GM19467 (cell line): ENCODE measurements around the gene EDEM1.
"Not testable (repeated sequence)": the region's sequence is repeated elsewhere in the genome, so short reads cannot be mapped to it uniquely, and the experiment has no call there.

Source experiments
- ATAC-seq: cut with Tn5 transposase; IDR thresholded peaks from one replicate; pipeline ENCODE4 v1.9.1; 2021; ENCODE audit warnings: mild to moderate bottlenecking, moderate library complexity; ENCODE audit not compliant: unreplicated experiment

The EDEM1 gene

DNA sequence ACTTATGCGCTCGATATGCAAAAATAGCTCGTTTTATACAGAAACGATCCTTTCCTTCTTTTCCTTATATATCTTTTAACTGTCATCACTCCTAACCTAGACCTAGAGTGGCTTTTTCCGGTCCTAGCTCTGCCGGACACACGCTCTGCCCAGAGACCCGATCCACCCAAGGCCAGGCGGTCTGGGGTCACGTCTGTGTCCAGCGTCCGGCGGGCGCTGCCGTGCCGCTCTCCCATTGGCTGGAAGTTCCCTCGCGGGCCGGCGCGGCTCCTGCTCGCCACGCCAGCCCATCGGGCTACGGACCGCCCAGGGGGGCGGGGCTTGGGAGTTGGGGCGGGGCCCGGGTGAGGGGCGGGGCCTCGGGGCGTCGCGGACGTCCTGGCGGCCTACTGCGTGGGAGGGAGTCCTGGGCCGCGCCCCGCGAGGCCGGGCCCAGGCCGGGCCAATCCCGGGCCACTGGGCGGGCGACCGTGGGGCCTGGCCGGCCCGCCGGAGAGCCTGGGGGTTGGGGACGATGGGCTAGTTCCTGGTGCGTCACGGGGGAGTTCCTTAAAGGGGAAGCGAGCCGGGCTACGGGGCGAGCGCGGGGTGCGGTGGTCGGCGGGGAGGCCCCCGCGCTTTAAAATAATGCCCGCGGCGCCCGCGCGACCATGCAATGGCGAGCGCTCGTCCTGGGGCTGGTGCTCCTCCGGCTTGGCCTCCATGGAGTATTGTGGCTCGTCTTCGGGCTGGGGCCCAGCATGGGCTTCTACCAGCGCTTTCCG lies at the start of gene EDEM1:
Gene EDEM1, plus strand, starts transcription at position 552 of the 764 bp plus-strand sequence. Its CDS starts 99 bp downstream, at position 651.
- ATAC-seq = peak; percentile 84

DNA sequence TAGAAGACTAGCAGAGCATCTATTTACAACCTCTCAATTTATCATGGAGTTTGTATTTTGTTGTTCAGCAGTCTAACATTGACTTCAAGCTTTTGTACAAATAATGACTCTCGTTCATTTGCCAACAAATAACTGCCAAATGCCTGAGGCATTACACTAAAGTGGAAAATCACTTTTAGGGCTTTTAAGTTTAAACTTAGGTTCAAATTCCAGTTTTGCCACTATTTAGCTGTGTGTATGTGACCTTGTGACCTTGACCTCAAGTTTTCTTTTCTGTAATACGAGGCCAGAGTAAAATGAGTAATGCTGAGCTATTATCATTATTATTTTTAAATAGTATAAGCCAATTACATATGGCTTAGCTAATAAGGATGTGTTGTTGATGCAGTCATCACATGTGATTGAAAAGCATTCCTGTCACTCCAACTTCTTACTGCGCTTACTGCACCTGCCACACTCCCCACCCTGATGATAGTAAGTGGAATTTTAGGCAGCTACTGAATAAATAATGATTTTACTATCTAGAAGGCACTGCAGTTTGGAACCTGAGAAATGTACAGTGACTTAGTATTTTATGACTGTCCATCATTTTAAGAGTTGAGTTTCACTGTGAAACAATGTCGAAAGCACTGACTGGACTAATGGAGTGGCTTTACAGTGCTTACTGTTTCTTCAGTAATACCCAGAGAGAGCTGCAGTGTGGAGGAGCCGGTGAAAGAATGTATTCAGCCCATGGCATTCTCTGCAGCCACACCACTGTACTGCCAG lies 49.1 kb upstream of the EDEM1 start:
- no peak for ATAC-seq

DNA sequence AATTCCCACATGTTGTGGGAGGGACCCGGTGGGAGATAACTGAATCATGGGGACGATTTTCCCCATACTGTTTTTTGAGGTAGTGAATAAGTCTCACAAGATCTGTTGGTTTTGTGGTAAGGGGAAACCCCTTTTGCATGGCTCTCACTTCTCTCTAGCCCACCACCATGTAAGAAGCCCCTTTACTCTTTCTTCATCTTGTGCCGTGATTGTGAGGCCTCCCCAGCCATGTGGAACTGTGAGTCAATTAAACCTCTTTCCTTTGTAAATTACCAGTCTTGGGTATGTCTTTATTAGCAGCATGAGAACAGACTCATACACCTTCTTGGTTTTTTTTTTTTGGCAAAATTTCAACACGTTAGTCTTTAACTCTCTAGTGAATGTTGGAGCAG lies 47.3 kb upstream of the EDEM1 start:
- peak; percentile 29 for ATAC-seq

DNA sequence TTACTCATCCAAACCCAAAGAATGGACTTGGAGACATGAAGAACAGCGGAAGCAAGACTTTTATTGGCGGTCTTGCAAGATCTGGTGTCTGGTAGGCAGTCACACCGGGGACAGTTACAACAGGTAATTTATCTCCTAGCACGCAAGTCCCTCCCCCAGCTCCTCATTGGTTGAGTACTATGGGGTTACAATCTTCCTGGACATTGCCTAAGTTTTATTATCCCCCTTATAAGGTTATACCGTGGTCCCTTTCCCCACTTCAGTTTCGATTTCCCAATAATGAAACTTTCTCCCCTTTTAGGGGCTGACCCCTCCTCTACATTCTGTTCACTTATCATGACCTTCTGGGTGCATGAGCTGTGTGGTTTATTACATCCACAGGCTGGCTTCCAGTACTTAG lies 46.7 kb upstream of the EDEM1 start:
- no peak for ATAC-seq

DNA sequence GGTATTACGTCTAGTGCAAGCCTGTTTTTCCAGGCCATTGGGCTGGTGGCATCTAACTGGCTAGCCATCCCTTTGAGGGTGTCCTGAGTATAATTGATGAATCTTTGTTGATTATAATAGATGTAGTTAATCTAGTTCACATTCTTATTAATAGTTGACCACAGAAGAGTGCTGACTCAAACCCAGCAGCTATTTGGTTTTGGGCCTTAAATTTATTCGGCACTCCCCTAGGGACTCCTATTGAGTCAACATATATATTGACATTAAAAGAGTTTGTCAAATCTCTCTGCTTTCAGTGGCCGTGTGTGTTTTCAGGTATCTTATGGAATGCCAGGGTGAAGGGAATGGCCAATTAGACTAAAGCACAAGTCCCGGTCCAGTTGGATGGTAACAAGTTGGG lies 45.7 kb upstream of the EDEM1 start:
- no peak for ATAC-seq

DNA sequence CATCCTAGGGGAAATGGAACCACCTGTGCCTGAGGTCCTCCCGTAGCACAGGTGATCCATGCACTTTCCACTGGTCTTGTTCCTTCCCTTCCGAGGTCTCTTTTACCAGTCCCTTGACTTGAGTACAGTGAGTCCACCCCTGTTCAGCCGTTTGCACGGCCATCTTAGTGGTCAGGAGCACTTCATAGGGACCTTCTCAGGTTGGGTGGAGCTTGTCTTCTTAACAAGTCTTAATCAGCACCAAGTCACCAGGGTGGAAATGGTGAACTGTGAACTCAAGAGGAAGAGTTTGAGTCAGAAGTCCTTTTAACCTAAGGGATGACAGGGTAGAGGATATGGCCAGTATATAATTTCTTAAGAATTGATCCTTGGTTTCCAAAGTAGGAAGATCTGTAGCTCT lies 44.0 kb upstream of the EDEM1 start:
- no peak for ATAC-seq

DNA sequence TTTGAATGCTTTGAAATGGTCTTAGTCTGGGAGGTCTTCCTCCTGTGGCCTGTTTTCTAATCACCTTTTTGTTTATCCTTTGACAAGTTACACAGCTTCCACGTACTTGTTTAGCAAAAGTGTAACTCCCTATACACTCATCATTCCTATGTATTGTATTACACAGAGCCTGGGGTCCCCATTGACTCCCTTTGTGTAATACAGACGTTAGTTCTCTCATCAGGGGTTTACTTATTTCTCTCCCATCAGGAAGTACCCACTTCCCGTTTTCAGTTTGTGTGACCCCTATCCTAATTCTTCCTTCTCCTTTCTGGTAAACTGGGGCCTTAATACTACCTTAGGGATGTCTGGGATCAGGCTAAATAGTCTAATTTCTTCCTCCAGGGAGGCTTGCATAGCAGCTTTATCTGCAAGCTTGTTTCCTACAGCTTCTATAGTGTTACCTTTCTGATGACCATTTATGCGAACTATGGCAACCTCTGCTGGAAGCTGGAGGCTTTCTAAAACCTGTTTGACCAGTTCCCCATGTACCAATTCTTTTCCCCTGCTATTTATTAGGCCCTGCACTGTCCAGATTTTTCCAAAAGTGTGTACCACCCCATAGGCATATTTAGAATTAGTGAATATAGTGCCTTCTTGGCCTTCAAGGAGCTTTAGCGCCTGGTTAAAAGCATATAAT lies 43.1 kb upstream of the EDEM1 start:
- no peak for ATAC-seq

DNA sequence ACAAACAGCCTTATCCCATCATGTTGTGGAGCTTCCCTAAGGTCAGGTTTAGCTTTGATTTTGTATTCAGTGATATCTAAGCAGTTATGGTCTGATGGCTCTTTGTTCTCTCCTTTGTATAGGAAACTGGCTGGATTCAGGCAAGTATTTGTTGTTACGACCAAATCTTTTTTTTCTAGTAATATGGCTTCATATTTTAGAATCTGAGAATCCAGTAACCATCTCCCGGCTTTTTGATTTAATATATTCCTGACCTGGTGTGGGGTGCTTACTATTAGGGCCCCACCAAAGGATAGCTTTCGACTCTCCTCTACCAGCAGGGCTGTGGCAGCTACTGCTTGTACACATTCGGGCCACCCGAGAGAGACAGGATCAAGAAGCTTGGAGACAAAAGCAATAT lies 42.4 kb upstream of the EDEM1 start:
- no peak for ATAC-seq

DNA sequence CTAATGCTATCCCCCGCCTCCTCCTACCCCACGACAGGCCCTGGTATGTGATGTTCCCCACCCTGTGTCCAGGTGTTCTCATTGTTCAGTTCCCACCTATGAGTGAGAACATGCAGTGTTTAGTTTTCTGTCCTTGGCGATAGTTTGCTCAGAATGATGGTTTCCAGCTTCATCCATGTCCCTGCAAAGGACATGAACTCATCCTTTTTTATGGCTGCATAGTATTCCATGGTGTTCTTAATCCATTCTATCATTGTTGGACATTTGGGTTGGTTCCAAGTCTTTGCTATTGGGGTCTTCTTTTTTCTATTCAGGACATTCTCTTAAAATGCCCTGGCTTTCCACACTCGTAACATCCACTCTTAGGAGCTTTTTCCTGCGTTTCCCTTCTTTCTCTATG lies 40.4 kb upstream of the EDEM1 start:
- ATAC-seq = not testable (repeated sequence)

DNA sequence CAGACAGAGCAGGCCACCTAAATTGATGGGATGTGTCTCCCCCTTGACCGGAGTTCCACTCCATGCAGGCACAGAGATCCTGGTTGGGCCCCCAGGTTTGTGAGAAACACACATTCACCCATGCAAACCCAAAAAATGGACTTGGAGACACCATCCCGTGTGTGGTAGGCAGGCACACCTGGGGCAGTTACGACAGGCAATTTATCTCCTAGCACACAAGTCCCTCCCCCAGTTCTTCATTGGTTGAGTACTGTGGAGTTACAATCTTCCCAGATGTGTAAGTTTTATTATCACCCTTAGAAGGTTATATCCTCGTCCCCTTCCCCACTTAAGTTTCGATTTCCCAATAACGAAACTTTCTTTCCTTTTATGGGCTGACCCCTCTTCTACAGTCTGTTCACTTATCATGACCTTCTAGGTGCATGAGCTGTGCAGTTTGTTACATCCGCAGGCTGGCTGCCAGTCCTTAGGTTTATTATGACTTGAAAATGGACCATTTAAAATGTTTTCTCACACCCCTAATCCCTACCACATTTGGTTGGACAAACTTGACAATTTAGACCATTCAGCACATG lies 38.1 kb upstream of the EDEM1 start:
- no peak for ATAC-seq

DNA sequence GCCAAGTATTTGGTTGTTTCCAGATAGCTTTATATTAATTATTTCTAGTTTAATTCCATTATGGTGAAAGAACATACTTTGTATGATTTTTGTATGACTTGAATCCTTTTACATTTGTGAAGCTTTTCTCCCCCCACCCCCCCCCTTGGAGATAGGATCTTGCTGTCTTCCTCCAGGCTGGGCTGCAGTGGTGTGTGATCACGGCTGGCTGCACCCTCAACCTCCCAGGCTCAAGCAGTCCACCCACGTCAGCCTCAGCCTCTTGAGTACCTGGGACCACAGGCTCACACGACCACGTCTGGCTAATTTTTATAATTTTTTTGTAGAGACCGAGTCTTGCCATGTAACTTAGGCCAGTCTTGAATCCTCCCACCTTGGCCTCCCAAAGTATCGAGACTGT lies 35.9 kb upstream of the EDEM1 start:
- ATAC-seq = no peak

DNA sequence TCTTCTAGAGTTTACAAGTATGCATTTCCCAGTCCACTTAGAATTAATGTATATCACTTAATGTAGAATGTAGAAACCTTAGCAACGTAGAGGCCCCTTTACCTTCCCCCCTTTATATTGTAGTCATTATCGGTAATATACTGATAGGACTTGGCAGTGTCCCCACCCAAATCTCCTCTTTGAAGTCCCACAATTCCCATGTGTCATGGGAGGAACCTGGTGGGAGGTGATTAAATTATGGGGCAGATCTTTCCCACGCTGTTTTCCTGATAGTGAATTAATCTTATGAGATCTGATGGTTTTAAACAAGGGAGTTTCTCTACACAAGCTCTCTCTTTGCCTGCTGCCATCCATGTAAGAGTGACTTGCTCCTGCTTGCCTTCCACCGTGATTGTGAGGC lies 34.4 kb upstream of the EDEM1 start:
- ATAC-seq = no peak

DNA sequence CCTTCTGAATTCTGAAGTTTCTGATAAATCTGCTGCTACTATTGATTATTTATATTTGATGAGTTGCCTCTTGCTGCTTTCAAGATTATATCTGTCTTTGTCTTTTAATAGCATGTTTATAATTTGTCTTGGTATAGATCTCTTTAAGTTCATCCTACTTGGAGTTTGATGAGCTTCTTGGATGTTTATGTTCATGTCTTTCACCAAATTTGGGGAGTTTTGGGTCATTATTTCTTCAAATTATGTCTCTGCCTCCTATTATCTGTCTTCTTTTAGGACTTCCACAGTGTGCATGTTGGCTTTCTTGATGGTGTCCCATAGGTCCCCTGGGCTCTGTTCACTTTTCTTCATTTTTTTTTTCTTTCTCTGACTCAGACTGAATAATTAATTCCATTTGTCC lies 32.3 kb upstream of the EDEM1 start:
- ATAC-seq = no peak

DNA sequence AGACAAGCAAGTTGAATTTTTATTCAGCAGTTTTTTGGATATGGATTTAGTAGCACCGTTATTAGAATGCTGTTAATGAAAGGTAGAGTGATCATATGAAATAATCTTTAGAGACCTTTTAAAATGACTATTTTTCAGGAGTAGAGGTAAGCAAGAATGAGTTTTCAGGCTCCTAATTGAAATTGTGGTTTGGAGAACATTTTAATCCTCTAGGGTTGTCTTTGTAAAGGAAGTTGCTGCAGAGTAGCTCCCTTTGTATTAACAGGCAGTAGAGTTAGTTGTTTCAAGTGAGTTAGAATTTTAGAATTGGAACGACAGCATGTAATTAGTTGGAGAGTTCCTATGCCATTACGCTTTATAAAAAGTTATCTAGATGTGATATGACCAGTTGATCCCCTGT lies 27.2 kb upstream of the EDEM1 start:
- ATAC-seq = no peak

DNA sequence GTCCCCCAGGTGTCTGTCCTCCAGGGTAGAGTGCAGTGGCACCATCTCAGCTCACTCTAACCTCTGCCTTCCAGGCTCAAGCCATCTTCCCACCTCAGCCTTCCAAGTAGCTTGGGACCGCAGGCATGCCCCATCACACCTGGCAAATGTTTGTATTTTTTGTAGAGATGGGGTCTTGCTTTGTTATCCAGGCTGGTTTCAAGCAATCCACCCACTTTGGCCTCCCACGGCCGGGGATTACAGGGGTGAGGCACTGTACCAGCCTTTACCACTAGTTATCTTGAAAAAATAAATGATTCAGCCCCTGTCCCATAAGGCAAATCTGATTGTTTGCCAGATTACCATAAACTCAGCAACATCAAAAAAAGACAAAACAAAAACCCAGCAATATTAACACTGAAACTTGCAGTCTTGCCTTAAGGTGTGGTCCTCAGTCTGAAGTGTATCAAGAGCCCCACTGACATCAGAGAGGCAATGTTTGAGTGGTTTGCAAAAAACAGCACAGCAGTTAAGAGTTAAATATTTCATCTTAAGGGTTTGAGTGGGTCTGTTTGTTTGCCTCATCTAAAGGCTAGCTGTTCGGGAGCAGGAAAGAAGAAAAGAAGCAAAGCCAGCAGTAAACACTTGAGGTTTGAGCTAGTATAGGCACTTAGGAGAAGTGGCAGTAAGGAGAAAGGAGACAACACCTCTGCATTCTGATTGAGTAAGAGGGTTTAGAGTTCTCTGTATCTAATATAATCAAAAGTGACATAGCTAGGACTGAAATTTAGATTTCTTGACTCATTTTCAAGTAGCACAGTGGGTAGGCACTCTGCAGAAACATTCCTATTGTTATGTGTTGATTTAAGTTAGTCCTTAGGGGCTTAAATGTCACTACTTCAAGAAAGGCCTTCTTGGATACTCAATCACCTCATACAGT lies 26.3 kb upstream of the EDEM1 start:
- no peak for ATAC-seq

DNA sequence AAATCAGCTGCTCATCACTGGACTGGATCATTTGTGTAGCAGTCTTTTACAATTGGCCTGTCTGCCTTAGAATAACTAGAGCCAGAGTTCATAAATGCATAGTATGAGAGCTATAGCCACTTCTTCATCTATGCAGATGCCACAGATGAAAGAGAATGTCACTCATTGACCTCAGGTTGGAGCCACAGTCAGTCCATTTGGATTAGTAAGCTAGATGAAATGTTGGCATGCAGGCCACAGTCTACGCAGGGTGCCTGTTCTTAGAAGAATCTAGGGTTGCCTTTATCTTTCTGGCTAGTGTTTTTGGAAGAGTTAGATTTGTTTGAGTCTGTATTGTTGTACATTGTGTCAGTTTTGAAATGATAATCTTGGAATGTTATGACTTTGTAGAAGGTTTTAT lies 25.4 kb upstream of the EDEM1 start:
- ATAC-seq = no peak

DNA sequence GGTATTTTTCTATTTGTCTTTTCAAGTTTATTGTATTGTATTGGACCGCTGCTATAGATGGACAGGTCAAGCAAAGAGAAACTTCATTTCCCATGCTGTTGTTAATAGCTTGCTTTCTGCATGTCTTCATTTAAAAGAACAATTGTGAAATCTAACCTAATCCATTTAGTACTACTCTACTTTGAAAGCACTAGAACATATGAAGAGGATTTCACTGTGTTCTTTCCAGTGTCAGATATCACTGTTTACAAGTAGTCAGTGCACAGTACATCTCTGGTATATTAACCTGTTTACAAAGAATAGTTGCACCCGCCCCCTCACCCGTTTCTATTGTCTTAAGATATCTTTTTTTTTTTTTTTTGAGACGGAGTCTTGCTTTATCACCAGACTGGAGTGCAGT lies 21.8 kb upstream of the EDEM1 start:
- ATAC-seq = no peak

DNA sequence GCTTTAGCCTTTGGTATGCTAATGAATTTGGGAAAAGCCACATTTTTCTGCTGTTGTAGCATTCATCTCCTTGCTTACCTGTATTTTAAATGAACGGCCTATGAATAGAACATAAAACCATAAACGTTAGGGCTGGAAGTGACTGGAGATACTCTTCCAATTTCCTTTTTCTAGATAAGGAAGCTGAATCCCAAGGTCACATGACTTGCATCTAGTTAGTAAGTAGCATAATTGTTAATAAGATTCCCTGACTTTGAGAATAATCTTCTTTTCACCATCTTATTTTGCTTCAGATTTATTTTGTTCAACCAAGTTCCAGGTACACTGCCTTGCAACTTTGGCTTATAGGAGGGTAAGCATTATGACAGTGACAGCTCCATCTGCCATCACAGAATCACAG lies 20.7 kb upstream of the EDEM1 start:
- ATAC-seq = no peak

DNA sequence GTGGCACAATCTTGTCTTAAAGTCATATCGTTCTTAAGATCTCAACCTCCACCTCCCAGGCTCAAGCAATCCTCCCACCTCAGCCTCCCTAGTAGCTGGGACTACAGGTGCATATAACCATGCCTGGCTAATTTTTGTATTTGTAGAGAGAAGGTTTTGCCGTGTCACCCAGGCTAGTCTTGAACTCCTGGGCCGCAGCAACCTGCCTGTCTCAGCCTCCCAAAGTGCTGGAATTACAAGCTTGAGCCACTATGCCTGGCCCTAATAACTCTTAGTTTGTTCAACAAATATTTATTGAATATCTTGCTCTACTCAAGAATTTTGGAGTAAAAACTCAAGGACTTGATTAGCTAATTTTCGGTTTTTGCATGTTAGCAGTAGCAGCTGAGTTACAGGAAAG lies 19.4 kb upstream of the EDEM1 start:
- ATAC-seq = no peak

DNA sequence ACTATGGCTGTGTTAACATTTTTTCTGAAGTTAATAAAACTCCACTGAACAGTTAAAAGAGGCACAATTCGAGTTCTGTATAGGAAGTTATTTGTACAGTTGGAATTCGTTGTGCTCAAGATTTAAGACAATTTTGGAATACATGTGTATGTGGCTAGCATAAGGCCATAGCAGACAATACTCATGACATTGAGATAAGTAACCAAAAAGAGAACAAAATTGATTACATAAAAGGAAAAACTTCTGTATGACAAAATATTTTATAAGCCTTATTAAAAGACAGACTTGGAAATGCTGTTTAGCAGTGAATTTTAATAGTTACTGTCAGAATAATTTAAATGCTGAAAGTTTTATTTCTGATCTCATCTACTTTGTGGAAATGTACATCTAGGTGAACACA lies 17.7 kb upstream of the EDEM1 start:
- no peak for ATAC-seq

DNA sequence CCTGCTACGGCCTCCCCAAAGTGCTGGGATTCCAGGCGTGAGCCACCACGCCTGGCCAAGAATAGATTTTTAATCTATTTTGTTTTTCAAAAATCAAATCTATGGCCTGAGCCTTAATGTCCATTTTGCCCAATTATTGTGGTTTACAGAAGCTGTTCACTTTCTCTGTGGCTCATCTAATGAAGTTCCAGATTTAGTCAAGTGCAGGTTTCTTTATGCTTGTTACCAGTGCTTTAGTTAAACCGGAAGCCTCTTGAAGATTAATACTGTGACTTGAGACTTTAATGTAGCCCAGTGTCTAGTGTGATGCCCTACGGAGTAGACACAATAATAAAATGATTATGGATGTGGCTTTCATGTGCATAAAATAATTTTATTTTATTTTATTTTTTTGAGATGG lies 16.5 kb upstream of the EDEM1 start:
- ATAC-seq = no peak
